Gastroesophageal sphincter (tissue), 3 donors: Measurements from ENCODE around the gene FCRL5.

Experiments
- CTCF ChIP-seq, 4 experiments: fragments of 200-600 bp in 2 of 4; fragments of 450-650 bp in 2 of 4; sonication (generic) in 1 of 4; IDR thresholded peaks; one replicate each; pipeline ENCODE4 v1.5.1; 2017 to 2019; ENCODE audit warnings: antibody characterized with exemption in 4 of 4, mild to moderate bottlenecking in 2 of 4, moderate library complexity in 2 of 4
- EP300 ChIP-seq: sonication (generic); formaldehyde crosslinking; IDR thresholded peaks from one replicate; pipeline ENCODE4 v1.6.1; 2017; ENCODE audit warnings: antibody characterized with exemption, mild to moderate bottlenecking
- POLR2A ChIP-seq, 2 donors: fragments of 450-650 bp; IDR thresholded peaks; one replicate each; pipeline ENCODE4 v1.6.1; 2017; ENCODE audit warnings: antibody characterized with exemption in 2 of 2, mild to moderate bottlenecking in 2 of 2, moderate library complexity in 1 of 2
- POLR2AphosphoS5 ChIP-seq: sonication (generic); formaldehyde crosslinking; IDR thresholded peaks from one replicate; pipeline ENCODE4 v1.6.1; 2017; ENCODE audit warnings: antibody characterized with exemption

- TF ChIP-seq POLR2A (IDR thresholded peaks at IDR 0.05): no peak
- no peak for TF ChIP-seq EP300
- TF ChIP-seq CTCF (IDR thresholded peaks at IDR 0.05): no peak
- no peak for TF ChIP-seq POLR2AphosphoS5
Measured at GRCh38 chr1:157488156-157488555, 64.2 kb downstream of the FCRL5 start.
